ENCODE data around the gene TCERG1L.
"Not testable (repeated sequence)": the region's sequence is repeated elsewhere in the genome, so short reads cannot be mapped to it uniquely, and the experiment has no call there.

TCERG1L gene

DNA sequence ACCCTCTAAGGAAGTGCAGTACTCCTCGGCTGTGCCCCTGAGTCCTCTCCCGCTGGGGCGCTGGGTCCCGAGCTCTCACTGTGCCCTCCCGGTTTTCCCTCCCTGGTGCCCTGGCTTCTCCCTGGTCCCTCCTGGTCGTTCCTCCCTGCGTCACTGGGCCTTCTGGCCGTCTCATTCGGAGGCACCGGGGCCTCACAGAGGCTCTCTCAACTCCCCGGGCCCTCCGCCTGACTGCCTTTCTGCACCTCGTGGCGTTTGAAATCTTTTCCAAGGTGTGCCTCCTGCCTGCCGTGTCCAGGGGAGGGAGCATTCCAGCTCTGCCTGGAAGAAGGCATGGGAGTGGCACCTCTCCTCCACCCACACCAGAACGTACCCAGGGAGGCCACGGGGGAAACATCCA is 174.3 kb downstream of the TCERG1L start:
- no peak for DNase-seq

DNA sequence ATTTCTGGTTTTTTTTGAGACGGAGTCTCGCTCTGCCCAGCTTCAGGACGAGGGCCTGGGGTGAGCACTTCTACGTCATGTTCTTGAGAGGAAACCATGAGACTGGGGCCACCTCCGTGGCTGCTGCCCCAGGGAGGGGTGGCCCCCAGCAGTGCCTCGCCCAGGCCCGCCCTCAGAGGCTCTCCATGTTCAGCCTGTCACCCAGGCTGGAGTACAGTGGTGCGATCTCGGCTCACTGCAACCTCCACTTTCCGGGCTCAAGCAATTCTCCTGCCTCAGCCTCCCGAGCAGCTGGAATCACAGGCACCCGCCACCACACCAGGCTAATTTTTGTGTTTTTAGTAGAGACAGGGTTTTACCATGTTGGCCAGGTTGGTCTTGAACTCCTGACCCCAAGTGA is 175.2 kb downstream of the TCERG1L start:
- DNase-seq = not testable (repeated sequence)

DNA sequence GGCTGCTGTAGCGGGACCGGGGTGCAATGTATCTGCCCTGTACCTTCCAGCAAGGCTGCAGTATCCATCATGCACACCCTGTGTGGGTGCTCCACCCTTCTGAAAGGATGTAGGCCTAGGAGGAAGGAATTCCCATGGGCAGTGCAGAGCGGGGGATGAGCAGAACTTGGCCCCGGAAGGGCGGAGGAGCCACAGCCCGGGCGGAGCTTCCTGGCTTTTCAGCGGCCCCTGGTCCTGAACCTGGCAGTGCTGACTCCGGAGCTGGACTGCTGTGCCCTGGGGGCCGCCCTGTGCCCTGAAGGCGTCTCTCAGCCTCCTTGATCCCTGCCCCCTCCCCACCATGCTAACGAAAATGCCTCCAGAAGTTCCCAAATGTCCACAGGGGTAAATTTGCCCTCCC is 175.8 kb downstream of the TCERG1L start:
- no peak for DNase-seq

DNA sequence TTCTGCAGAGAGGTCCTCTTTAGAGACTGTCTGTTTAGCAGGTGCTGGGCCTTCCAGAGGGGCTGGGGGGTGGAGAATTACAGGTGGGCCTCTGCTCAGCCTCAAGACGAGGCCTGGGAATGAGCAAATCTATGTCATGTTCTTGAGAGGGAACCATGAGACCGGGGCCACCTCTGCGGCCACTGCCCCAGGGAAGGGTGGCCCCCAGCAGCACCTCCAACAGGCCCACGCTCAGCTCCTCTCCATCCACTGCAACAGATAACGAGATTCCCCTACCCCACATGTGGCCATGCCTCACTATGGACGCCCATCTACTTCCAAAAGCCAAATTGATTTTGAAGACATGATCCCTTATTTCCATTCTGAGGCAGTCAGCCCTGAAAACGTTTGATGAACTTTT is 176.9 kb downstream of the TCERG1L start:
- no peak for DNase-seq

DNA sequence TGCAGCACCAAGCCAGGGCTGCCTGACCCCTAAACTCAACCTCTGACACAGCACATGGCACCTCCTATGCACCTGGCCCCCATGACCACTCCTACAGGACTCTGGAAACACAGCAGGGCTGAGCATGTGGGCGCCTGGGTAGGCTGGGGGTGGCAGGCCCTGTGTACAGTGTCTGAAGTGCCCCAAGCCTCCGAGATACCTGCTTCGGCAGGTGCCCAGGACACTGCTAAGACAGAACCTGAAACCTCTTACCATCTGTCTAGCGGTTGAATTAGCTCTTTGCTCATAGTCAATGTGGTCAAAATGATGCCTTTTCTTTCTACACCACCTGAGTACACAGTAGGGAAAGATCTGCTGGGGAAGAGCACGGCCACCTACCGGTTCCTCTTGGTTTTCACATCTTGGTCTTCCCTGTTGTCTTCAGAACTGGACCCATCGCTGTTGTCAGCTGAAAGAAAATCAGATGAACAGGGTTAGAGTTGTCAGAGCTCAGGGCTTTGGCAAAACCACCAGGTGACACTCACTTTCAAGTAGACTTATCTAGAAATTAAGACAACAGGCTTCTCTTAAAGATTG is 177.4 kb downstream of the TCERG1L start:
- DNase-seq = no peak

DNA sequence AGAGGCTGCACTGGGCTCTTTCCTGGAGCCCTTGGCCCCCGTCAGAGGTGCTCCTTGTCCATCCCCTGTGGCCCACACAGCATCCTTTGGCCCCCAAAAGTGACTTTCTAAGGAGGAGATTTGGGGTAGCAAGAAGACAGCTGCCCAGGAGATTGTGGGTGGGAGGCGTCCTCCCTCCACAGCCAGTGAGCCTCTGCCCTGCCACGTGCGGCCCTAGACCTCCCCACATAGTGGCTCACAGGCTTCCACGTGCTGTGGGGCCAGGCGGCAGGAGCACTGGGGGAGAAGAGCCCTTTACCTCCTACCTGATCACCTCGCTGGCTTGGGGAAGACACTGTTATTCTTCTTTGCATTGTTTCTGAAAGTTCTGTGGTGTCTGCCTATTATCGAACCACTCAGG is 178.8 kb downstream of the TCERG1L start:
- no peak for DNase-seq

DNA sequence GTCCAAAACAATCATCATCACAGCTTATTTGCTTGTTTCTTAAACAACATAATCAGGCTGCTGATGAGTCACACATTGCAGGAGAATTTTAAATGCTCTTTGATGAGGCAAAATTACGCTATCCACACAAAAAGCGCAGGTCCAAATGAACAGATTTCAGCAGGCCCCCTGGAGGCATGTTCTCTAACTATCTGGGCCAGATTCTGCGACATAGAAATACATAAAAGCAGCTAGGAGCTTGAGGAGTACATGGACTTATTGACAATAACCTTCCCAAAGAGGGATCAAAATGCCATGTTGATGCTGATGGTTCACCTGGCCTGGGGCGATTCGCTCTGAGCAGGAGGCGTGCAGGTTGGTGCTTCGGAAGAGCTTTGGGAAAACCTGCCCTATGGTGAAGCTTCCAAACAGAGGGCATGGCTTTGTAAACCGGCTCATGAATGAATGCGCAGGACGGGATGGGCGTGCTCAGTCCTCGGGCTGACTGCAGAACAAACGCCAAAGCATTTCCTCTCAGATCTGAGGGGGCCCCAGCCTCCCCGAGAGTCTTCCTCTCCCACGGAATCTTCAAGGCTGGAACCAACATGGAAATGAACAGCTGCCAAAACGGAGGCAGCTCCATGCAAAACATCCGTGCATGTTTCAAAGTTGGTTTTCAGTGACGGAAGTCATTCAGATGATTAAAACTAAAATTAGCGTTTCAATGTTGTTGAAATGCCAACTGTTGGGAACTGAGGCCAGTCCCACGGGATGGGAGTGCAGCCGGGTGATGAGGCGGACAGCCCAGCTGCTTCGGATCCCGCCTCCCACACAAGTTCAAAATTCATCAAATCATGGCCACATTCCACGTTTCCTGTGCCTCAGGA is 179.6 kb downstream of the TCERG1L start:
- no peak for DNase-seq

DNA sequence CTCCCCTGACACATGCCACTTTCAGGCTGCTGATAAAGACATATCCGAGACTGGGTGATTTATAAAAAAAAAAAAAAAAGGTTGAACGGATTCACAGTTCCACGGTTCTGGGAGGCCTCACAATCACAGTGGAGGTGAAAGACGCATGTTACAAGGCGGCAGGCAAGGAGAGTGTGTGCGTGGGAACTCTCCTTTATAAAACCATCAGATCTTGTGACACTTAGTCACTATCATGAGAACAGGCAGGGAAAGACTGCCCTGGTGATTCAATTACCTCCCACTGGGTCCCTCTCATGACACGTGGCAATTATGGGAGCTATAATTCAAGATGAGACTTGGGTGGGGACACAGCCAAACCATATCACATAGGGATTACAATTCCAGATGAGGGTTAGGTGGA is 181.5 kb downstream of the TCERG1L start:
- DNase-seq = no peak

DNA sequence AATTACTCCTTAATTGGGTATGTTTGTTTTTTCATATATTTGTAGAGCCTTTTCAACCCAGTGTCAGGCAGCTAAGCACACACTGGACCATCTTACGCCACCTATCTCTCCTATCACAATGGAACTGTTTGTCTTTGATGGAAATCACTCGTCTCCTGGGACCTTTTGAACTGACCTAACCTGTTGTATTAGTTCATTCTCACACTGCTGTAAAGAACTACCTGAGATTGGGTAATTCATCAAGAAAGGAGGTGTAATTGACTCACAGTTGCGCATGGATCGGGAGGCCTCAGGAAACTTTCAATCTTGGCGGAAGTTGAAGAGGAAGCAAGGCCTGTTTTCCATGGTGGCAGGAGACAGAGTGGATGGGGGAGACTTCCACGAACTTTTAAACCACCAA is 182.0 kb downstream of the TCERG1L start:
- no peak for DNase-seq

DNA sequence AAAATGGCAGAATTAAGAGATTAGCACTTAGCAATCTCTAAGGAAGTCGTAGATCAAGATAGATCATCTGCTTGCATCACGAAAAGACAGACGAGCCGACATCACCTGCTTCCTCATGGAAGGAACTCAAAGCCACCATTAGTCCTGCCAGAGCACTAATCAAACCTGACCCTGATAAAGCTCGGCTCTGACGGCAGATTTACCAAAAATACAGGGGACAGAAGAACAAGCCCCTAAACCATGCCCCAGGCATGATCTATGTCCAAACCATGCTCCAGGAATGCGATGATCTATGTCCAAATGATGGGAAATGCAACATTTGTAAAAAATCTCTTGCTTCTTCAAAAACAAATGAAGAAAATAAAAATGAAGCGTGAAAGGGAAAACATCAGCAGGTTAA is 182.8 kb downstream of the TCERG1L start:
- DNase-seq = no peak

DNA sequence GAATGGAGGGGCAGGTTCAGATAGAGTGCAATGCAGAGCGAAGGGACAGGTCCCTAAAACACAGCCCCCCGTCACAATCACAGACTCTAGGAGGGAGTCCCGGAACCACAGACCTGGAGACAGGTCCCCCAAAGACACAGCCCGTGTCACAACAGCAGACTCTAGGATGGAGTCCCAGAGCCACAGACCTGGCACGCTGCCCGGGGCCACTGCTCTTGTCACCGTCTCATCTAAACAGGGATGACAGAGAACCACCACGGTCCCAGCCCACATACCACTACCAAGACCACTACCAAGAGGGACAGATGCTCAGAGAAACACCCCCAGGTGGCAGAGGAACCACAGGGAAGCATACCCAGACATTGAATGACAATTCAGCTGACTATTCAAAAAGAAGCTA is 183.9 kb downstream of the TCERG1L start:
- peak; percentile 3 for DNase-seq

DNA sequence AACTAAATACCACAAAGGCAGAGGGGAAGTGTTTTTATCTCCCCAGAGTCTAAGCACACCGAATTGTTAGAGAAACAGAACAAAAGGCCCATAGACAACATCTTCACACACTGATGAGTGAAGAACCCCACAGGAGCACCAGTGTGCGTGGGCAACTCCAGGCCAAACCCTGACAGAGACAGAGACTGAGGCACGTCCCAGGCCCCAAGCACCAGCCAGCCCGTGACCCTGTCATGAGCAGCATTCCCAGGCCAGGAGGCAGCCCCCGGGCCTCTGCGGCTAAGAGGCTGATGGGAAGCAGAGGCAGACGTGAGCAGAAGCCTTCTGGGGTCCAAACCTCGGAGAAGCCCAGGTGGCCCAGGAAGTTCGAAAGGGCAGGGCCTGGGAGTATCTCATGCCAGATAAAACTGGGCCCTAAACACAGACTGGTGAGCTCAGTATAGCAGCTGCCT is 184.4 kb downstream of the TCERG1L start:
- no peak for DNase-seq

DNA sequence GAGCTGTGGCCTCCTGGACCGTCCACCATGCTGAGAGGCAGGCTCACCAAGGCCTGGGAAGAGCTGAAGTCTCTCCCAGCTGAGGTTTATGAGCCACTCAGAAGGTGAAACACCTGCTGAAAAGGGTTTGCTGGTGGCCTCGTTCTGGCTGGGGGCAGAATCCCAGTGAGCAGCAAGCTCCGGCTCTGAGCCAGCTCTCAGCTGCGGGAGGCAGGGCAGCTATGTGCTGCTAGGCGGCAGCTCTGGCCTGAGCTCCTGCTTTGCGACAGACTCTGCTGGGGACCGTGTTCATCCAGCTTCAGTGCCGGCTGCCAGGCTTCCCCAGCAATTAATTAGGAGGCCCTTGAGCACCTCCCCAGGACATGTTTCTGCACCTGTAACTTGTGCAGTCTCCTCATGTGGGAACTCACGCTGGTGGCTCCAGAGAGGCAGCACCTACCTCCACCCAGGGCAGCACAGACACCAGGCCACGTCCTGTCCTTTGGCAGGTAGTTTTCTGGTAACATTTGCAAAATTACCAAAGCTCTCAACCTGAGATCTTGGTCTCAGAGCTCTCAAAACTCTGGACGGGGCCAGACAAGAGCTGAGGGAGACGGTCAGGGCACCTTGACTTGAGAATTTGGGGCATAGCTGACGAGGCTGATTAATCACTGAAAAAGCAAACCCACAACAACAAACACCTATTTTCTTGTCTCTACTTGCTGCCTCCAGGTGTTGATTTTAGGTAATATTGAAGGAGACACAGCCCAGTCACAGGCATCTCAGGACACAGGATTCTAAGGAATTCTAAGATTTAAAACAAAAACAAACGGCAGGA is 185.0 kb downstream of the TCERG1L start:
- peak; percentile 74 for DNase-seq

DNA sequence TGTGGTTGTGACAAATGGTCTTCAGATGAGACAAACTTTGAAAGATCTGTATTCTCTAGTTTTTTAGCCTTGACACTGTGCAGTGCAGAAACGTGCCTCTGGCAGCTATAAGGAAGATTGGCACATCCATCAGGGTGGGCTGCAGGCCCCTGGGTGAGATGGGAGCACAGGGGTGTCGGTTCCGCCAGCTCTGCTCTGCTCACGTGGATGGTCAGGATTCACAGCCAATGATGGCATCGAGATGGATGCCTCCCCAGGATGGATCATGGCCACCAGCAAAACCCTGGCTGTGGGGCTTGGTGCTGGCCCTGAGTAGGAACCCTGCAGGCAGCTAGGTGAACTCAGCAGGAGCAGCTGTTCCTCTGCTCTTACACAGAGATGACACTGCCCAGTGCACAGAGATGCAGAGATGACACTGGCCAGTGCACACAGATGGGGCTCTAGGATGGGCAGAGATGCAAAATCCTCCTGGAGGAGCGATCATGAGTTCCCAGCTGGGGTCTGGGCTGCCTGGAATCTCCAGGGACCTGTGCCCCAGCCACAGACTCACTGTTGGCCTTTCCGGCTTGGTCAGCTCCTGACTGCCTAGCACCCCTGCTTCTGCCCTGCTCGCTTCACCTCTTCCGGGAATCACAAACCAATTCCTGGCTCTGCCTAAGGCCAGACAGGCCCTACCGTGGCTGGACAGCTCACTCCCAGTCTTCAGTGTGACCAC is 185.9 kb downstream of the TCERG1L start:
- DNase-seq = no peak

DNA sequence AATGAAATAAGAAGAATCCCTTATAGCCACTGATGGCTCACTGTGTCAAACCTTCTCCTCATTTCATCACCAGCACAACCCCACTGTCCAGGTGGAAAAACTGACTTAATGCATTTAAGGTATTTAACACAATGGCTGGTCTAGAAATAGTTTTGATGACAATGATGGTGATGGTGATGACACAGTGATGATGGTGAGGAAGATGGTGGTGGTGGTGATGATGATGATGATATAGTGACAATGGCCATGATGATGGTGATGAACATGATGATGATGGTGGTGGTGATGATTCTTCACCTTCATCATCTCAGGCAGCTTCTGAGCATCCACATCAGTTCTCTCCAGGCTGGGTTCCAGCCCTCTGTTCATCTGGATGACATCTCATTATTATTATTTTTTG is 186.6 kb downstream of the TCERG1L start:
- DNase-seq = no peak

DNA sequence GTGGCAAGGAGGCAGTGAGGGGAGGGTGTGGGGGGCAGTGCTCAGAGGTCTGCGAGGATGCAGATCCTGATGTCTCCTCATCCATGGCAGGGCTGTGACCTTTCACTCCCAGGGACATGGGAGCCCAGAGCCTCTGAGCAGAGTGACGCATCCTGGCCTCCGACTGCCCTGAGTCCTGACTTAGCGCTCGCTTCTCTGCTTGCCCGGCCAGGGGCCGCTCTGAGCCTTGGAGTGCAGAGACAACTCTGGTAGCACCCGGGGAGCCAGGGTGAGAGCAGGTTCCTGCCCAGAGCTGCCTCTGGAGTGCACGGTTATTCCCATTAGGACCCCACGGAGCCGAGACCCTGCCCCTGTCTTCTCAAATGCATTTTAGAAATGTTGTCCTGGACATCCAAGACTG is 188.0 kb downstream of the TCERG1L start:
- DNase-seq = no peak

DNA sequence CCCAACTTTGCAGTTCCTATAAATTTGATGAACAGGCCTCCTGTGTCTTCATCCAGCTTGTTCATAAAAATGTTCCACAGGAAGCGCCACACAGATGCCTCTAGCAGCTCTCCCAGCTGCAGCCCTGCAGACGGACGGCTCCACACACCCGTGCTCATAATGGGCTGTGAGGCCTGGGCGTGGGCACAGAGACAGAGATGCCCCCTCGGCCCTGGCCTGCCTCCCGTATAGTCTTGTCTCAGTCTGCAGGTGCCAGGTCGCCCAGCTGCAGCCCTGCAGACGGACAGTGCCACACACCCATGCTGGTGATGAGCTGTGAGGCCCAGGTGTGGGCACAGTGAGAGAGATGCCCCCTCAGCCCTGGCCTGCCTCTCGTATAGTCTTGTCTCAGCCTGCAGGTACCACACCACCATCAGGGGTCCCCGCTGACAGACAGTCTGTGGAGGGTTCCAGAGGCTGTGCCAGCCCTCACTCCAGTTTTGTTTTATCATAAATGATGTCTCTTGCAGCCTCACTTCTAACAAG is 189.9 kb downstream of the TCERG1L start:
- DNase-seq = no peak

DNA sequence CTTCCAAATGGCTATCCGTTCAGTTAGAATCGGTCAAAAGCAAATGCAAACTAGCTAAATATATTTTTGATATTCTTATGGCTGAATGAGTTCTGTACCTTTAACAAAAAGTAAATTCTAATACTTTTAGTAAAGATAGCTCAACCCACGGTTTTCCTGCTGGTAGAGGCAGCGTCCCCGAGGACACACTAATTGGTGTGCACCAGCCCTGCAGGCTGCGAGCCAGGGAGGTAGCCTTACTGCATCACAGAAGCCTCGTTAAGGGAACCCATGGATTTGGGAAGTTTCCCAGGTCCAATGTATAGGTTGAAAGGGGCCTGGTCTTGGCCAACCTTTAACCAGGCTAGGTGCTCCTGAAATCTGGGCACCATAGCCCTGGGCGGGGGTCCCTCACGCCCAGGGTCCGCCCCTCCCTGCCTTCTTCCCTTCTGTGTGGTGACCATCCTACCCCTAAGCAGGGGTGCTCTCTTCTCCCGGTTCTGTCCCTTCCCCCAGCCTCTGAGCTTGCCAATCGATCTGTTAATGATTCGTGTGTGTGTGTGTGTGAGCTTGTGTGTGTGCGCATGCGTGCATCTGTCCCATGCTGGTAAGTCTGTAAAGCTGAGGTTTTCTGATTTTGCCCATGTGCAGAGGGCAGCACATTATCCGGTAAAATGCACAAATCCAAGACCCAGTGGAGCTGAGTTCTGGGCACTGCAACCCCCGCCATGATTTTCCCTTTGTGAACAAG is 191.7 kb downstream of the TCERG1L start:
- DNase-seq = no peak

DNA sequence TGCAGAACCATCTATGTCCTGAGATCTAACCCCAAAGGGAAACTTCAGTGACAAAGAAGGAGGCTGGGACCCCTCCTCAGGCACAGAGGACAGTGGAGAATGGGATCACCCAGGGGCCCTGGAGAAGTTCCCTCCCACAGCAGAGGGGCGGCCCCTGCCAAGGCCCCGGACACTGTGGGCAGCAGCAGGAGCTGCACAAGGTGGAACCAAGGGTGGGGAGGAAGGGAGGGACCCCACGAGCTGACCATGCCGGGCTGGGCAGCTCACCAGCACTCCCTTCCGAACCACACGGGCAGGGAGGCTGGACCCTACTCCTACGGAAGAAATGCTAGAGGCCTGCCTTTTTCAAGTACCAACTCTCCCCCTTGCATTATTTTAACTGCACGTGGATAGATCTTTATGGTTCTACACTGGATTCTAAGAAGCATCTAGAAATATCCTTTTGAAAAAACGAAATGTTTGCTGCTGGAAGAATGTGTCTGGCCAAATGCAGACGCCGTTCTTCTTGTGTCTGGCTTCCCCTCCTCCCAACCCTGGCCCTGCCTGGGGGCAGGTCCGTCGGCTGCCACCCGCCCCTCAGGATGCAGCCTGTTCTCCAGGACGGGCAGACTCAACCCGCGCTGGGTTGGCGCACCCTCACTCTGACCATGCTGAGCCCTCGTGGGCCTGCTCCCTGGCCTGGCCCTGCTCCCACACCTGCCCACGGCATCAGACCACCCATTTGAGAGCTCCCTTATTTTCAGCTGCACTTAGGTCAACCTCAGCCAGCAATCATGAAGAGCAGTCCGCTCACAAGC is 193.9 kb downstream of the TCERG1L start:
- no peak for DNase-seq

DNA sequence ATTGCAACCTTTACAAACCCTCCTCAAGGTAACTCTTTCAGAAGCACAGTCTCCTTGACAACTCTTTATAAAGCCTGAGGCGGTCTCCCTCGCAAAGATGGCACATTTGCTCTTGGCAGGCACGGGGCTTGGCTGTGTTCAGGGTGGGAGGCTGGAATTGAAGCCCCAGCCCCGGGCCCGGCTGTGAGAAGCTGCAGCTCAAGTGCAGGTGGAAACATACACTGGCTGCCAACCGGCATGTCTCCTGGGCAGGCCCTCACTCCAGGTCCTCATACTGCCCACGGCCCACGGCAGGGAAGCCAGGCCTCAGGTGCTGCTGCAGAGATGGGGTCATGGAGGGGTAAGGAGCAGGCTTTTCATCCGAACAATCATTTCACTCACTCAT is 194.5 kb downstream of the TCERG1L start:
- DNase-seq = no peak
